KMS-11 (cell line): Measurements from ENCODE around the gene COL3A1.

ENCODE experiments used
- H2AFZ ChIP-seq: fragments of 200-600 bp; sonication (generic); 2 replicates; pipeline ENCODE4 v1.6.1; 2016; ENCODE audit warnings: antibody characterized with exemption, mixed run types, low read depth
- H3K27ac ChIP-seq: fragments of 200-600 bp; sonication (generic); 2 replicates; pipeline ENCODE4 v1.6.1; 2016; ENCODE audit warnings: mild to moderate bottlenecking, mixed run types
- H3K27me3 ChIP-seq: fragments of 200-600 bp; sonication (generic); 2 replicates; pipeline ENCODE4 v1.6.1; 2017; ENCODE audit warnings: mild to moderate bottlenecking, low read depth, mixed run types, moderate library complexity; ENCODE audit not compliant: insufficient read depth
- H3K36me3 ChIP-seq: fragments of 200-600 bp; sonication (generic); 2 replicates; pipeline ENCODE4 v1.6.1; 2017; ENCODE audit warnings: mild to moderate bottlenecking, mixed run types; ENCODE audit not compliant: insufficient read depth
- H3K4me1 ChIP-seq: fragments of 200-600 bp; sonication (generic); 2 replicates; pipeline ENCODE4 v1.6.1; 2016; ENCODE audit warnings: mild to moderate bottlenecking, low read depth, mixed run types; ENCODE audit not compliant: poor library complexity, severe bottlenecking
- H3K4me2 ChIP-seq: fragments of 200-600 bp; sonication (generic); 2 replicates; pipeline ENCODE4 v1.7.0; 2016; ENCODE audit warnings: mild to moderate bottlenecking, mixed run types
- H3K4me3 ChIP-seq: fragments of 200-600 bp; sonication (generic); IDR thresholded peaks from 2 replicates; pipeline ENCODE4 v1.6.1; 2017; ENCODE audit warnings: low read depth, low read length, mixed read lengths; ENCODE audit not compliant: insufficient read depth
- H3K79me2 ChIP-seq: fragments of 200-600 bp; sonication (generic); 2 replicates; pipeline ENCODE4 v1.6.1; 2016; ENCODE audit warnings: low read depth, mixed run types; ENCODE audit not compliant: insufficient read depth
- H3K9ac ChIP-seq: fragments of 200-600 bp; sonication (generic); 2 replicates; pipeline ENCODE4 v1.6.1; 2016; ENCODE audit warnings: mild to moderate bottlenecking, mixed run types
- H4K20me1 ChIP-seq: fragments of 200-600 bp; sonication (generic); 2 replicates; pipeline ENCODE4 v1.6.1; 2016; ENCODE audit warnings: mild to moderate bottlenecking, mixed run types; ENCODE audit not compliant: insufficient read depth
- TF ChIP-seq, protein P1 (sequence below): fragments of 200-600 bp; sonication (generic); conservative IDR thresholded peaks from 2 replicates; pipeline ENCODE4 v1.6.1; 2017; ENCODE audit warnings: low read depth, mild to moderate bottlenecking, antibody characterized with exemption, low read length, moderate library complexity, mixed read lengths

COL3A1 gene

DNA sequence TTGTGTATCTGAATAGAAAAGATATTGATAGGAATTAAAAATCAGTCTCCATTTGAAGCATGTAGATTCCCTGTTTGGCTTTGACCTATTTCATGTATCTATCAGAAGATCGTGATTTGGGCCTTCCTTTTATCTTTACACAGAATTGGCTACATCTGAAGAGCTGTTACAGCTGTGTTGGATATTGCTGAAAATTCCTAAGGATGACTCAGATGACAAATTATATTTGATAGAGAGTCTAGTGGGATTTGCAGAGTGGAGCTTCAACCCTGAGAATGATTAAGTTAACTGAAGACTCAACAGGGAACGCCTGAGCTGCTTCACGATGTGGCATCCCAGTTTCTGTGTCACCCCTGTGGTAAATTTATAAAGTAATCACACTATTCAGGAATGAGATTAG is 4.9 kb upstream of the COL3A1 start:
- H3K4me2 ChIP-seq = no peak overlapping the region
- no peaks in the 10 kb centered on the region for H3K27me3 ChIP-seq
- no peak overlapping the region for H3K4me3 ChIP-seq
- no peak overlapping the region for H2AFZ ChIP-seq
- H3K79me2 ChIP-seq = no peaks in the 10 kb centered on the region
- H3K36me3 ChIP-seq = no peaks in the 10 kb centered on the region
- H3K9ac ChIP-seq = no peak overlapping the region
- TF ChIP-seq, protein P1, sequence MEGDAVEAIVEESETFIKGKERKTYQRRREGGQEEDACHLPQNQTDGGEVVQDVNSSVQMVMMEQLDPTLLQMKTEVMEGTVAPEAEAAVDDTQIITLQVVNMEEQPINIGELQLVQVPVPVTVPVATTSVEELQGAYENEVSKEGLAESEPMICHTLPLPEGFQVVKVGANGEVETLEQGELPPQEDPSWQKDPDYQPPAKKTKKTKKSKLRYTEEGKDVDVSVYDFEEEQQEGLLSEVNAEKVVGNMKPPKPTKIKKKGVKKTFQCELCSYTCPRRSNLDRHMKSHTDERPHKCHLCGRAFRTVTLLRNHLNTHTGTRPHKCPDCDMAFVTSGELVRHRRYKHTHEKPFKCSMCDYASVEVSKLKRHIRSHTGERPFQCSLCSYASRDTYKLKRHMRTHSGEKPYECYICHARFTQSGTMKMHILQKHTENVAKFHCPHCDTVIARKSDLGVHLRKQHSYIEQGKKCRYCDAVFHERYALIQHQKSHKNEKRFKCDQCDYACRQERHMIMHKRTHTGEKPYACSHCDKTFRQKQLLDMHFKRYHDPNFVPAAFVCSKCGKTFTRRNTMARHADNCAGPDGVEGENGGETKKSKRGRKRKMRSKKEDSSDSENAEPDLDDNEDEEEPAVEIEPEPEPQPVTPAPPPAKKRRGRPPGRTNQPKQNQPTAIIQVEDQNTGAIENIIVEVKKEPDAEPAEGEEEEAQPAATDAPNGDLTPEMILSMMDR = no peak
- H4K20me1 ChIP-seq = no peaks in the 10 kb centered on the region
- no peaks in the 10 kb centered on the region for H3K4me1 ChIP-seq
- no peak overlapping the region for H3K27ac ChIP-seq

DNA sequence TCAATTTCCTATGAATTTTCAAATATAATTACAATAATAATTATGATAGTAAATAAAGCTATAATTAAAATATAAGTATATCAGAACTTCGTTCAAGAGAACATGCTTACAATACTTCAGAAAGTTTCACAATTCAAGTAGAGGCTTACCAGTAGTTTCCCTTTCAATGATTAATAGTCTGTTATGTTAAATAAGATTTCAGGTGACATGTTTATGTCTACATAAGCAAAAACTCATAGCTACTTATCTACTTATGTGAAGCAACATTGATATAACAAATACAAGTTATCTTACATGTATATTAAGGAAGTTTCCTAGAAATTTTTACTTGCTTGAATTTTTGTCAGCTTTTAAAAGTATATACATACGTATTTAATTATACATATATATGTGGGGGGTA is 4.5 kb upstream of the COL3A1 start:
- Histone ChIP-seq H3K4me1 (no peaks in the 10 kb centered on the region), H4K20me1 (no peaks in the 10 kb centered on the region), H3K9ac (no peak overlapping the region), H3K27ac (no peak overlapping the region), H3K4me3 (no peak overlapping the region), H3K36me3 (no peaks in the 10 kb centered on the region), H2AFZ (no peak overlapping the region), H3K79me2 (no peaks in the 10 kb centered on the region), H3K4me2 (no peak overlapping the region), H3K27me3 (no peaks in the 10 kb centered on the region)
- TF ChIP-seq, protein P1 = no peak

DNA sequence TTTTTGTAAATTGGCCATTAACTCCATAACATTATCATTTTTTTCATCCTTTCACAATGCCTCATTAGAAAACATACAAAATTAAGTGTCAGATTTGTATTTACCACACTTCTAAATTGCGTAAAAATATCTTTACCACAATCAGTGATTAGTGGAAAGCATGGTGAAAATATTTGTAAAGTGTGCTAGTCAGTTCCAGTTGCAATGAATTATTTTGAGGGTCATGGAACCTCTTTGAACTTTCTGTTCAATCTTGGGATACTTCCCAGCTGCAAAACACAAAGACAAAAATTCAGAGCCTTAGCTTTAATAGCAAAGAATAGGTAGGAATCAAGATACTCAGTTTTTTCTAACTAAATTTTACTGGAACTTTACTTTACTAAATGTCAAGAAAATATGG is 4.0 kb upstream of the COL3A1 start:
- H3K27ac ChIP-seq = no peak overlapping the region
- no peaks in the 10 kb centered on the region for H3K36me3 ChIP-seq
- H3K27me3 ChIP-seq = no peaks in the 10 kb centered on the region
- no peaks in the 10 kb centered on the region for H3K79me2 ChIP-seq
- no peaks in the 10 kb centered on the region for H4K20me1 ChIP-seq
- no peaks in the 10 kb centered on the region for H3K4me1 ChIP-seq
- TF ChIP-seq, protein P1 = no peak
- H3K4me3 ChIP-seq = no peak overlapping the region
- H3K9ac ChIP-seq = no peak overlapping the region
- H3K4me2 ChIP-seq = no peak overlapping the region
- no peak overlapping the region for H2AFZ ChIP-seq

DNA sequence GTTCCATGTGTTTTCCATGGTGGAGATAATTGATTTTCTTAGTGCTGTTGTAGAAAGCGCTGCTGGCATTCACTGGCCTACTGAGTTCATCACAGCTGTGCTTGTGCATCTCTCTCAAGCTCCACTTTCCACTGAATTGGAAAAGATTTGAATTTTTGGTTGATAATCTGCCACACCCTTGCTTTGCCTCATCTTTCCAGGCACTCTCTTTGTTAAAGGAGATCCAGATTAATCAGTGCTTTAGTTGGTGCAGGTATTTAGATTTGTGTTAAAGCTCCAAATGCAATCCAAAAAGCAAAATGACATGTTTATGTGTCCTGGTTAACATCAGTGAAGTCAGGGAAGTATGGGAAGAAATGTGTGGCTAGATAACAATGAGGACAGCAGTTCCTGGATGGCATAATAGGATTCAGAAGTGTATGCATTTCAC is 2.7 kb upstream of the COL3A1 start:
- Histone ChIP-seq H3K4me2 (no peak overlapping the region), H3K27ac (no peak overlapping the region), H3K9ac (no peak overlapping the region), H2AFZ (no peak overlapping the region), H3K79me2 (no peaks in the 10 kb centered on the region), H3K36me3 (no peaks in the 10 kb centered on the region), H3K4me3 (no peak overlapping the region), H4K20me1 (no peaks in the 10 kb centered on the region), H3K27me3 (no peaks in the 10 kb centered on the region), H3K4me1 (no peaks in the 10 kb centered on the region)
- TF ChIP-seq, protein P1 = no peak
